Suppressor macrophage treated with lipopolysaccharide for 1 hour (primary cell): ENCODE data around the gene TRIM14.

Experiments
- DNase-seq, 3 donors: peaks; one replicate each; pipeline ENCODE4 v3.0.0-alpha.2; 2020 to 2022

TRIM14 gene

GRCh38 chr9:98118640-98119601, at the start of gene TRIM14:
TSS of gene TRIM14 (minus strand) at chr9:98119222. CDS start at chr9:98119188, 34 bp downstream.
- DNase-seq: peak; percentile 89 to 96 (median 91)

- no peak for DNase-seq
Observed at GRCh38 chr9:98168153-98168780, 49.2 kb upstream of the TRIM14 start.

DNA sequence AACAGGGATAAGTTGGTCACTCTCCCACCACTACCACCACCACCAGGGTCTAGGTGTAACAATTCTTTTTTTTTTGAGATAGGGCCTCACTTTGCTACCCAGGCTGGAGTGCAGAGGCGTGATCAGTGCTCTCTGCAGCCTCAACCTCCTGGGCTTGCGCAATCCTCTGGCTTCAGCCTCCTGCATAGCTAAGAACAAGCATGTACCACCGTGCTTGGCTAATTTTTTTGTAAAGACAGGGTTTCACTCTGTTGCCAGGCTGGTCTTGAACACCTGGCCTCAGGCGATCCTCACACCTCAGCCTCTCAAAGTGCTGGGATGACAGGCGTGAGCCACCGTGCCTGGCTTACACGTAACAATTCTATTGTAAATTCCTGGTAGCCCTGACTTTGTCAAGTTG, 45.9 kb upstream of the TRIM14 start:
- DNase-seq: no peak

GRCh38 chr9:98162613-98163012, 43.6 kb upstream of the TRIM14 start:
- DNase-seq: no peak

DNA sequence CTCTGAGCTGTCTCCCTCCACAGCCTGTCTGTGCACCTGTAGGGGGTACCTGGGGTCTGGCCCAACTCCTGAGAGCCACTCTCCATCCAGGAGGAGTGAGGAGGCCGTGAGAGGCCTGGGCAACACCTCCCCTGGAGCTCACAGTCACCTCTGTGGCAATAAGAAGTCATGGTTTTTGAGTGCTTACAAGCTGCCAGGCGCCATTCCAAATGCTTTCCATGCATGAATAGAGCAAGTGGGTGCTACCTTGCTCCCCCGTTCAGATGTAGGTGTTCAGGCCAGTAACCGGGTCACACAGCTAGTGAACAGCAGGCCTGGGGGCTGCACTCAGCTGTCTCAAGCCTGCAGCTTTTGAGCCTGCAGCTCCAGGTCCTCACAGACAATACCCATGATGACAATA, 42.8 kb upstream of the TRIM14 start:
- no peak for DNase-seq

- DNase-seq: no peak
Observed at GRCh38 chr9:98159790-98160189, 40.8 kb upstream of the TRIM14 start.

DNA sequence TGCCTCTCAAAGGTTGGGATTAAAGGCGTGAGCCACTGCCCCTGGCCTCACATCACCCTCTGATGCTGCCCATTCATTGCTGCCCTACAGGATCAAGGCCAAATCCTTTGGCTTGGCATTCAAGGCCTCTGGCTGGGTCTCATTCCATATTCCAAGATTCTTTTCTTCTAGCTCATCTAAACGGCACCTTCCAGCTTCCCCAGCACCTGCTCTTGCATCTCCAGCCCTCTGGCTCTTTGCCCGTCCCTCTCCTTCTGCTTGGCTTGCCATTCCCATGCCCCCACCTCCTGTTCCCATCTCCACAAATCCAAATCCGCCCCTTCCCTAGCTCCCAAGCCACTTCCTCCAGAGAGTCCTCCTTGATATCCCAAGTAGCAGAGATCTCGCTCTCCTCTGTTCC, 40.3 kb upstream of the TRIM14 start:
- no peak for DNase-seq

- peak in 2 of 3 donors; percentile 15 to 24 for DNase-seq
Observed at GRCh38 chr9:98158071-98158831, 39.2 kb upstream of the TRIM14 start.

DNA sequence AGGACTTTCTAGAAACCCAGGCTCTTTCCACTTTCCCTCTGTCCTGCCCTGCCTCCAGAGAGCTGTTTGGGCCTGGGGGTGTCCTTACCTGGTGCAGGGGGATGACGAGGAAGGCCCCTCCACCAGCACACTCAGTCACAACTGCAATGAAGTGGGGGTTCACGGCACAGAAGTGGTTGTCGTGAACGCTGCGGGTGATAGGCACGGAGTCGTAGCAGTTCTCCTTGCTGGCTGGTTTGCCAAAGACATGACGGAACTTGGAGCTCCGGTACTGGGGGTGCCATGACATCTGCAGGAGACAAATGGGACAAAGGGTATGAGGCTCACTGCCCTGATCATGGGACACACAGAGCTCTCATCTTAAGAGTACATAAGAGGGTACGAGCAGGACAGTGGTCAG, 38.4 kb upstream of the TRIM14 start:
- DNase-seq: no peak

GRCh38 chr9:98154678-98155077, 35.7 kb upstream of the TRIM14 start:
- no peak for DNase-seq

DNA sequence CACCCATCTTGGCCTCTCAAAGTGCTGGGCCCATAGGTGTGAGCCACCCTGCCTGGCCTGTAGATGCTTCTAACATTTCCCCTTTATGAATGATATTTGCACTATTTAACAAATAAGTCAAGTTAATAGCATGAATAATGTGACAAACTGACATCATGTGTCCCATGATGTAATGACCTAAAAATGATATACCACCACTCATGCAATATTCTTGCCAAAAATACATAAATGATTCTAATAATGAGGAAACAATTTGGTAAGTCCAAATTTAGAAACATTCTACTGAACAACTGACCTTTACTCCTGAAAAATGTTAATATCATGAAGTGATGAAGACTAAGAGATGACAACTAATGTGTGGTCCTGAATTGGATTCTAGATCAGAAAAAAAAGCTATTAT, 33.5 kb upstream of the TRIM14 start:
- peak in 1 of 3 donors; percentile 34 for DNase-seq

DNA sequence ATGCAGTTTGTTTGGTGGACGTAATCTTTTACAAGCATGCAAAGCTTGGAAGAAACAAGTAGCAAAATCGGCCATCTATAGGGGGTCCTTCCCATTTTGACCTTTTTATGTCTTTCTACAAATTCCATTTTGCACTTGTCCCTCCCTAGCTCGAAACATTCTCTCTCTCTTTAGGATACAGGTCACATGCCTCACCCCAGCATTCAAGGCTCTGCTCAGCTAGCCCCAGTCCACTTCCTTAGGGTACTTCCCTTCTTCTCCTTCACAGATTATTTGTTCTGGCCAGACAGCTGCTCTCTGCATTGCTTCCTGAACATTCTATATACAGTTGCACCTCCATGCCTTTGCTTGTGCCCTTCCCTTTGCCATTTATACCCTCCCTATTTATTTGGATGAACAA, 31.7 kb upstream of the TRIM14 start:
- DNase-seq: peak; percentile 44 to 51 (median 51)

DNA sequence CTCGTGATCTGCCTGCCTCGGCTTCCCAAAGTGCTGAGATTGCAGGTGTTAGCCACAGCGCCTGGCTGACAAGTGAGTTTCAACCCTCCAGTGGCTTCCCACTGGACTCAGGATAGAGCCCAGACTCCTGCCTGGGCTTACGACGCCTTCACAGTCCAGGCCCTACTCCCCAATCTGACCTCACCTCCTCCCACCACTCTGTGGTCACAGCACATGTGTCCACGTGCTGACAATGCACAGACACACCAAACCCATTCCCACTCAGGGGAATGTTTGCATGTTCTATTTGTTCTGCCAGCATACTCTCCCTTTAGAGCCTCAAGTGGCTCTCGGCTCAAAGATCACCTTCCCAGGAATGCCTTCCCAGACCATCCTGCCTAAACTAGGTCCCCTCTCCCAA, 31.1 kb upstream of the TRIM14 start:
- DNase-seq: peak; percentile 55 to 69 (median 62)

DNA sequence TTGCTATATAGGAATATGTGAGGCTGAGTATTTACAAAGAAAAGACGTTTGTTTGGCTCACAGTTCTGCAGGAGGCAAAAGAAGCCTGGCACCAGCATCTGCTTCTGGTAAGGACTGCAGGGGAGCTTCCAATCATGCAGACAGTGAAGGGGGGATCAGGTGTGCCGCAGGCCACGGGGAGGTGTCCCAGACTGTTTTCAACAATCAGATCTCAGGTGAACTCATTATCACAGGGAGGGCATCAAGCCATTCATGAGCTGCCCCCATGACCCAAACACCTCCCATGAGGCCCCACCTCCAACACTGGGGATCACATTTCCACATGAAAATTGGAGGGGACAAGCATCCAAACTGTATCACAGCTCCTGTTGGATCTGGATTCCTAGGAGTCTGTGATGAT, 30.4 kb upstream of the TRIM14 start:
- no peak for DNase-seq

DNA sequence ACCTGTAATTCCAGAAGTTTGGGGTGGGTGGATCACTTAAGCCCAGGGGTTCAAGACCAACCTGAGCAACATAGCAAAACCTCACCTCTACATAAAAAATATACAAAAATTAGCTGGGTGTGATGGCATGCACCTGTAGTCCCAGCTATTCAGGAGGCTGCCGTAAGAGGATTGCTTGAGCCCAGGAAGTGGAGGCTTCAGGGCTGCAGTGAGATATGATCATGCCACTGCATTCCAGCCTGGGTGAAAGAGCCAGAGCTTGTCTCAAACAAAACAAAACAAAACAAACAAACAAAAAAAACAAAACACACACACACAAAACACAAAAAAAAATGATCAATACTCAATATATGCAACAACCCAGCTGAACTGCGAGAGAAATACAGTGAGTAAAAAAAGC, 29.5 kb upstream of the TRIM14 start:
- no peak for DNase-seq

- DNase-seq: no peak
Observed at GRCh38 chr9:98147582-98147981, 28.6 kb upstream of the TRIM14 start.

DNA sequence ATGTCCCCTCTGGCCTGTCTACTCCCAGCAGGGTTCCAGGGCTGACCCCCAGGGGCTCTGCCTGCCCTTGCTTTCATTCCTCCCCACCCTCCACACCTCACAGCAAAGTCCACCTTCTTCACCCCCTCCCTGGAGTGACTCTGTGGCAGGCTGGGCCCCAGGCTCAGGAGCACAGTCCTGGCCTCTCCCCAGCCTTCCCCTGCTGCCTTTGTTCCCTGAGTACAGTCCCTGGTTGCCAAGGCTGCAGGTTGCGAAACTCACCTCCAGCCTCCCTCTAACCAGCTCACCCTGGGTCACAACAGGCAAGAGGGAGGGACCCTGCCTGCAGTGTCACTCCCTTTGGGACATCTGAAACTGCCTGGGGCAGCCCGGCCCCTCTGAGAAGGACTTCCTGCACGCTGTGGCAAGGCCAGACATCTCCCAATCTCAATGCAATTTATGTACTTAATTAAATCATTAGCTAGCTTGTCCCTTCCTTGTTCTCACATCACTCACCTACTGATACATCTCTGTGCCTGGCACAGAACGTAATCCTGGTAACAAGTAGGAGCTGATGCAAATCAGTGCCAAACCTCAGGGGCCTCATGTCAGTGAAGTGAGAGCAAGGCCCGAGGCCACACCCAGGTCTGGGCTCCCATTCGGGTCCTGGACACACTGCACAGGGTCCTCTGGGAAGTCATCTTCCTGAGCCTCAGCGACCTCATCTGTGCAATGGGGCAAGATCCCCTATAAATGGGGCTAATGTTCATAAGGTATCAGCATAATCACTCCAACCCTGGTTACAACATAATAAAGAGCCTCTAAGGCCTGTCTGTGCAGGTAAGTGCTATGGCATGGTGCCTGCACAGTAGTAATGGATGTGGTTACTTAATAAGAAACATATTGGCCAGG, 27.3 kb upstream of the TRIM14 start:
- DNase-seq: peak; percentile 54 to 71 (median 67)

GRCh38 chr9:98144631-98145030, 25.6 kb upstream of the TRIM14 start:
- no peak for DNase-seq

DNA sequence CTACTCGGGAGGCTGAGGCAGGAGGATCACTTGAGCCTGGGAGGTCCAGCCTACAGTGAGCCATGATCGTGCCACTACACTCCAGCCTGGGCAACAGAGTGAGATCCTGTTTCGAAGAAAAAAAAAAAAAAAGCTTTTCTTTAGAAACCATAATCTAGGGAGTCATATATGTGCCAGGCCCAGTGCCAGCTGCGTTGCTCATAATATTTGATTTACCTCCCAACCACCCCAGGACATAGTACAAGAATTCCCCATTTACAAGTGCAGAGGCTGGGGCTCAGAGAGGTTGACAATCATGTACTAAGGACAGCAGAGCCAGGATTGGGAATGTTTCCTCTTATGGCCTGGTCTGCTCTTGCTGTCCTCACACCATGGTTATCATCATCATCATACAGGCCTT, 25.1 kb upstream of the TRIM14 start:
- DNase-seq: no peak

GRCh38 chr9:98142925-98143481, 24.0 kb upstream of the TRIM14 start:
- no peak for DNase-seq

- DNase-seq: peak in 1 of 3 donors; percentile 20
Observed at GRCh38 chr9:98142182-98142907, 23.3 kb upstream of the TRIM14 start.
